H4 (cell line): ENCODE results near the gene ERVK3-1. TPM values are rescaled to one million over a fixed set of nuclear protein-coding genes. Genes with fewer than 3 reads are reported as not detected.

Source experiments
- DNase-seq: peaks from one replicate; pipeline ENCODE4 v3.0.0-alpha.2; 2015; ENCODE audit warnings: low spot score
- total RNA-seq: library from RNA; depleted of rRNA; stranded (reverse); fragments of >200 nt; shearing (Covaris generic); gene quantifications from 2 replicates; pipeline ENCODE4 v1.2.3, GENCODE V29; 2014; rRNA removed

The ERVK3-1 gene
- total RNA-seq, 1 experiment from 2014 or later, result 96.6 TPM

- DNase-seq, result peak; percentile 96
Observed at GRCh38 chr19:58362272-58362994, 57.3 kb downstream of the ERVK3-1 start, which contains the start of gene ZNF497. TSS of gene ZNF497 (minus strand) at chr19:58362751. CDS start at chr19:58357635, 5,116 bp downstream.

- no peak for DNase-seq
Observed at GRCh38 chr19:58364146-58364545, 59.0 kb downstream of the ERVK3-1 start.

Other genes with a start within 250 kb of the ERVK3-1 start
- gene ZNF135, start 246.1 kb upstream of the ERVK3-1 start, total RNA-seq, result not detected in 2 replicates
- 2.2 and 3.8 TPM in 2 replicates for gene ZSCAN18, start 207.1 kb upstream of the ERVK3-1 start, total RNA-seq
- gene ZNF329, start 154.6 kb upstream of the ERVK3-1 start, total RNA-seq, result 8.7 and 11.1 TPM in 2 replicates
- 14.5 and 22.8 TPM in 2 replicates for gene ZNF274, start 122.3 kb upstream of the ERVK3-1 start, total RNA-seq
- gene ZNF544, start 76.5 kb upstream of the ERVK3-1 start, total RNA-seq, result 0.02 and 0.08 TPM in 2 replicates
- 3.1 and 4.3 TPM in 2 replicates for gene ZNF8, start 26.4 kb upstream of the ERVK3-1 start, total RNA-seq
- gene ZSCAN22, start 21.6 kb downstream of the ERVK3-1 start, total RNA-seq, result 2.6 and 2.8 TPM in 2 replicates
- gene A1BG, start 48.1 kb downstream of the ERVK3-1 start, total RNA-seq, result 24.5 and 31.5 TPM in 2 replicates
- 1.6 and 5.1 TPM in 2 replicates for gene ZNF497, start 57.4 kb downstream of the ERVK3-1 start, total RNA-seq
- 1.4 and 1.9 TPM in 2 replicates for gene ZNF837, start 75.7 kb downstream of the ERVK3-1 start, total RNA-seq
- 3,081 and 3,534 TPM in 2 replicates for gene RPS5, start 81.9 kb downstream of the ERVK3-1 start, total RNA-seq
- gene RNF225, start 90.3 kb downstream of the ERVK3-1 start, total RNA-seq, result not detected in 2 replicates
- 15.6 and 23.6 TPM in 2 replicates for gene ZNF584, start 103.3 kb downstream of the ERVK3-1 start, total RNA-seq
- 4.0 and 6.4 TPM in 2 replicates for gene ZNF132, start 134.8 kb downstream of the ERVK3-1 start, total RNA-seq
- 3.3 and 6.7 TPM in 2 replicates for gene ZNF324B, start 146.2 kb downstream of the ERVK3-1 start, total RNA-seq
- 7.1 and 10.1 TPM in 2 replicates for gene ZNF324, start 161.7 kb downstream of the ERVK3-1 start, total RNA-seq
- 9.8 and 14.7 TPM in 2 replicates for gene ZNF446, start 171.0 kb downstream of the ERVK3-1 start, total RNA-seq
- gene SLC27A5, start 206.6 kb downstream of the ERVK3-1 start, total RNA-seq, result 18.1 and 19.7 TPM in 2 replicates
- 1.6 and 4.6 TPM in 2 replicates for gene ZBTB45, start 214.4 kb downstream of the ERVK3-1 start, total RNA-seq
- gene TRIM28, start 238.7 kb downstream of the ERVK3-1 start, total RNA-seq, result 378 and 416 TPM in 2 replicates
- gene CHMP2A, start 249.7 kb downstream of the ERVK3-1 start, total RNA-seq, result 242 and 244 TPM in 2 replicates